ENCODE results near the gene WNT7A.
A peak's percentile ranks its signal among the peaks of the same experiment; 100 is the strongest.

WNT7A gene

DNA sequence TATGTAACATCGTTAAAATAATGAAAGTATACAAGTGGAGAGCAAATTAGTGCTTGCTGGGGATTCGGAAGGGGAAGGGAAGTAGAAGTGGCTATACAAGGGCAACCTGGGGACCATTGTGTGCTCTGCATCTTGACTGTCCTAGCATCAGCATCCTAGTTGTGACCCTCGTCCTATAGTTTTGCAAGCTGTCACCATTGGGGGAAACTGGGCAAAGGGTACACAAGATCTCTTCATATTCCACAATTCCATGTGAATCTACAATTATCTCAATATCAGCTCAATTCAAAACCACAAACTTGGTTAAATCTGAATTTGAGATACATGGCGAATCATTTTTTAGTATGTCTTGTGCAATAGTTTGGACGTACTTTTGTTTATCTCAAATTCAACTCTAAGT is 30.9 kb downstream of the WNT7A start:
- no peak for FAIRE-seq
- no peak for DNase-seq (ENCODE audit: insufficient read length, low spot score)

DNA sequence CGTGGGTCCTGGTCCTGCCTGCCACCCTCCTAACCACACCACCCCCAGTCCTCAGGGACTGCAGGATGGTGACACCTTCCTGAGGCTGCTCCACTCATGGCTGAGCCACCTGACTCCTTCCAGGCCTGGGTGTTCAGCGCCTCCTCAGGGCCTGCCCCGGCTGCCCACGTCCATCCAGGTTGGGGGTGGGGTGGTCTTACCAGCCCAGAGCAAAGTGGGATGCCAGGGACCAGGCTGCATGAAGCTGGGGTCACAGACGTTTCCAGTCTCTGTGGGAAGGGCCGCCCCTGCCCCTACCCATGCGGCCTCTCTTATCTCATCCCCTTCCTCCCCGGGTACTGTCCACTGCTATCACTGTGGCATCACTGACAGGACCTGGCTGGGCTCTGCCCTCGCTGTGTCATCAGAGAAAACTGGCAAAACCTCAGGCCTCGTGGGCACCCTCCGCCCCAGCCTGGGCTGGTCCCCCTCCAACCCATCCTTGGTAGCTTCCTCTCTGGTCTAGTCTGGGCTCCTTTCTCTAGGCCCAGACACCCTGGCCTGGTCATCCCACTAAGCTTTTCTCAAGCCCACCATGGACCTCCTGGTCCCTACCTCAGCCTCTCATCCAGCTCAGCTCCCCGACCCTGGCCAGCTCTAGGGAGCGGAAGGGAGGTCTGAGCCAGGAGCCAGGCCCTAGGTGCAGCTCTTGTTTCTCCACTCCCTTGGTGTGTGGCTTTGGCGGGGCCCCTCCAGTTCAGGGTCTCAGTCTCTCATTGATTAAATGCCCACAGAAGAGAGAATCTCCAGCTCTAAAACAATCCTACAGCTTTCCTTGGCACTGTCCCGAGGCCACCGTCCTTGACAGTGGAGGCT is 32.9 kb downstream of the WNT7A start:
- DNase-seq (ENCODE audit: insufficient read length, low spot score): no peak
- FAIRE-seq: no peak

DNA sequence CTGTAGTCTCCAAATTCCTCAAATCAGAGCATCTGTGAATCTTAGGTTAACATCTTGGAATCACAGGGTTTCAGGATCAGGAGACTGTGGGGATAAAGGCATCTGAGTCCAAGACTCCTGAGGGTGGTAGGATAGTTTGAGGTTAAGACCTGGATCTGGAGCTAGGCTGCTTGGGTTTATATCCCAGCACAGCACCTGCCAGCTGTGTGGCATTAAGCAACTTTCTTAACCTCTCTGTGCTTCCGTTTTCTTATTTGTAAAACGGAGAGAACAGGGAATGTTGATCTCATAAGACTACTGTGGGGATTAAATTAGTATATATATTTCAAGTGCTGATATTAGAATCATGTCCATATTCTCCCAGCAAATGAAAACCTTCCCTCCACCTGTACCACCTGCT is 33.6 kb downstream of the WNT7A start:
- FAIRE-seq (no peak), DNase-seq (ENCODE audit: insufficient read length, low spot score) (no peak)

DNA sequence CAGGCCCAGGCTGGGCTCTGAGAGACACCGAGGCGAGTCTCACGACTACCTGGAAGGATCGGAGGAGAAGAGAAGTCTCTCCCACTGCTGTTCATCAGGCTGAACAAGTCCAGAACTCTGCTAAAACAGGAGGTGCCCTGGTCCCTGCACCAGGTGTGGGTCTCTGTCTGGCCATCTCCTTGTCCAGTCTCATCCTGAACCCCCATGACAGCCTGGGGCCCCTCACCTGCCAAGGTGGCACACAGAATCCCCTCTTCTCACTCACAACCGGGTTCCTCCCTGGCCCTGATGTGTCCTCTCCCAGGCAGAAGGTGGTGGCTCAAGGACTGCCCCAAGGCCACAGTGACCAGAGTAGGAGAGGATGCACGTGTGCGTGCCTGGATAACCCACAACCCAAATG is 34.1 kb downstream of the WNT7A start:
- no peak for FAIRE-seq
- DNase-seq (ENCODE audit: insufficient read length, low spot score): no peak

DNA sequence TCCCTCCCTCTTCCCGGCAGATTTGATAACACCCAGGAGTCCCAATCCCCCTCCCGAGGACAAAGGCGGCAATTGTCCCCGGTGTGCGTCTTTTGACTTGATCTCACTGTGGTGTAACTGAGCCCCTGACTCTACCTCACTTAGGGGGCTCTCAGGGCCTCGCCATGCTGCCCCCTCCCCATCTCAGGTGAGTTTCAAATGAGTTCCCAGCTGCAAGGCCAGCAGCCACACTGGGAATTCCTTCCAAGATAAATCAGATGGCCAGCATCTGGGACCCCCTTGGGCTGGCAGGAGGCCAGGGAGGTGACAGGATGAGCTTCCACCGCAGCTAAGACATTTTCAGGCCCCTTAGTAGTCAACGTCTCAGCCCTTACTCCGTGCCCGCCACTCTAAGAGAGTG is 35.0 kb downstream of the WNT7A start:
- no peak for FAIRE-seq
- no peak for DNase-seq (ENCODE audit: insufficient read length, low spot score)

DNA sequence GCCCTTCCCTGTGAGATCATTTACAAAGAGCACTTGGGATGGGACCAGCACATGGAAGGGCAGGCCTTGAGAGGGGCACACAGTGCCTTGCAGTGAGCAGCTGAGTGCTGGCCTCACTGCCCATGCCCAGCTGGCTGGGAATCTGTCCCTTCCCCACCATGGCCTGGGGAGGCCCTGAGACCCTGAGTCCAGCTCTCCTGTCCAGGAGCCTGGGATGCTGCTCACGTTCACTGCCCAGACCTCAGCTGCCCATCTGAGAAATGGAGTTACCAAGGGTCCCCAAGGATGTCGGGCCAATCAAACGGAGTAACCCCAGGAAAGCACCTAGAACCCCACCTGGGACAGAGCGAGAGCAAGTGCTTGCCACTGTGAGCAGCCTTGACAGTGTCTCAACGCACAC is 35.6 kb downstream of the WNT7A start:
- FAIRE-seq (no peak), DNase-seq (ENCODE audit: insufficient read length, low spot score) (no peak)

DNA sequence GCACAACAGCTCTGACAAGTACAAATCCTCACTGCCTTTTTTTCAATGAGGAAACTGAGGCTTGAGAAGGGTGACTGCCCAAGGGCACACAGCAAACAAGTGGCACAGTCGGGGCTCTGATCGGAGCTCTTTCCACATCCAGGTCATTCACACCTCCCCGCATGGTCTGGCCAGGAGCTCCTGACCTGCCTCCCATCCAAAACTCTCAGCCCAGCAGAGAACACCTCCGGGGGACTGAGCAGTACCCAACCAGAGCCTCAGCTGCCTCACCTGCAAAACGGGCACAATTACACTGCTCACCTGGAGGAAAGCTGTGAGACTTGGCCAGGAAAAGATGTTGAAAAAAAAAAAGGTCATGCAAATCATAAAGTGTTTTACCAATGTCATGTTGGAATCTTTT is 36.5 kb downstream of the WNT7A start:
- FAIRE-seq (no peak), DNase-seq (ENCODE audit: insufficient read length, low spot score) (no peak)

DNA sequence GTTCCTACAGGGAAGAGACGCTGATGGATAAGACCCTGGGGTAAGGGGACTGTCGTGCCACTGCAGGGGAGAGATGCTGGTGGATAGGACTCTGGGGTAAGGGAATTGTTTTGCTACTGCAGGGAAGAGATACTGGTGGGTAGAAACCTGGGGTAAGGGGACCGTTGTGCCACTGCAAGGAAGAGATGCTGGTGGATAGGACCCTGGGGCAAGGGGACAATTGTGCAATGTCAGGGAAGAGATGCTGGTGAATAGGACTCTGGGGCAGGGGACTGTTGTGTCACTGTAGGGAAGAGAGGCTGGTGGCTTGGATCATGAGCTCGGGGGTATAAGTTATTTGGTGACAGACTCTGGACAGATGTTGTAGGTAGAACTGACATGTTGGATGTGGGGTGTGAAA is 37.6 kb downstream of the WNT7A start:
- FAIRE-seq: no peak
- no peak for DNase-seq (ENCODE audit: insufficient read length, low spot score)

DNA sequence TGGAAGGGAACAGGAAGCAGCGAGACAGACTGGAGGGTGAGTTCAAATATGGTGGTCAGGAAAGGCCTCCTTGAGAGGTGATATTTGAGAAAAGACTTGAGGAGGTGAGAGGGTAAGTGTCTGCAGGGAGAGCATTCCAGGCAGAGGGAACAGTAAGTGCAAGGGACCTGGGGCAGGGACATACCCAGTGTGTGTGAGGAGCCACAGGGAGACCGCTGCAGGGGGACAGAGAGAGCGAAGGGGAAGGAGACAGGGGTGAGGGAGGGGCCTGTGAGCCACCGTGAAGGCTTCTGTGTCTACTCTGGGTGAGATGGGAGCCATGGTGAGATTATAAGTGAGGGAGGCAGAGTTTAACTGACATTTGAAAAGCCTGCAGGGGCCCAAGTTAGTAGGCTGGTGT is 38.0 kb downstream of the WNT7A start:
- FAIRE-seq: no peak

DNA sequence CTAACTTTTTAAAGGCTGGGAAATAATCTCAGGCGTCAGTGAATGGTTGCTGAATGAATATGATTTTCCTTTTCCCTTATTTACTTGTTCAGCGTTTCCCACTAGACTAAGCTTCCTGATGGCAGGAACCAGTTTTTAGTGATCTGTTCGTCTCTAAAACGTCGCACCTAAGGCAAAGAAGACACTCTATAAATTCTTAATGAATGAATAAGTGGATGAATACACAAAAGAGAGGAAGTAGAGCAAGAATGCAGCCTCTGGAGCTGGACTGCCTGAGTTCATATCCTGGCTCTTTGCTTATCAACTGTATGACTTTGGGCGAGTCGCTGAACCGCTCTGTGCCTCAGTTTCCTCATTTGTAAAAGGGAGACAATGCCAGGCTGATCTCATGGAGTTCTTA is 38.7 kb downstream of the WNT7A start:
- FAIRE-seq (no peak), DNase-seq (ENCODE audit: insufficient read length, low spot score) (no peak)

More for the DNA sequence above, 38.0 kb downstream of the WNT7A start:
- DNase-seq (ENCODE audit: insufficient read length, low spot score): no peak

DNA sequence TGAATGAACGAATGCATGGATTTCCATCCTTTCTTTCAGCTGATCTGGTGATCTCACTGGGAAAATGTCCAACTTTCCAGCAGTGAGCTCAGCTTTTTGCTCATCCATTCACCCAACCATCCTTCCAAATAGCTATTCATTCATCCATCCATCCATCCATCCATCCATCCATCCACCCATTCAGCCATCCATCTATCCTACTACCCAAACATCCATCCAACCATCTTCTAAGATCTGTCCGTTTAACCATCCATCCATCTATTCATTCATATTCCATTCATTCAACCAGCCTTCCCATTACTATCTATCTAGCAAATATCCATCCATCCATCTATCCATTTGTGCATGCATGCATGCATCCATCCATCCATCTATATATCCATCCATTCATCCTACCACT is 39.4 kb downstream of the WNT7A start:
- no peak for DNase-seq (ENCODE audit: insufficient read length, low spot score)
- peak; percentile 66 for FAIRE-seq

DNA sequence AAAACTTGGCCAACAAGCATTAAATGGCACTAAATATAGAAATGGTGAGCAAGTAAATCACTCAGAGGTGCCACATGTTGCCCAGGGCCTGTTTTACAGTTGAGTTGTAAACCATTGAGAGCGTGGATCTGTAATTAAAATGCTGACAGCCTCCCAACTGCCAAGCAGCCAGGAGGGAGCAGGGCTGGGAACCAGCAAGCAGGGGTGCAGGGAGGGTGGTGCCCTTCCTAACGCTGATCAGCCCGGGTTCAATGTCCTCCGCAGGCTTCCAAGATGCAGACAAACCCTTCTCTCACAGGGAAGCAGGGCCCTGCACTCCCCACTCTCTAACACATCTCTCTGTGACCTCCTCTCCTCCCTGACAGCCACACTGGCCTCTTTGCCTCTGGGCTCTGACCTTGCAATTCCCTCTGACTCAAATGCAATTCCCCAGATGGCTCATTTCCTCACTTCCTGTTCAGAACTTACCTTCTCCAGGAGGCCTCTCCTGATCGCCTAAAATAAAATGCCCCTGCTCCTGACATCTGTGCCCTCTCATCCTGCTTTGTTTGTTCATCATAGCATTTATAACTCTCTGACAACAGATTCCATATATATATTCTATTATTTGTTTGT is 40.0 kb downstream of the WNT7A start:
- FAIRE-seq (no peak), DNase-seq (ENCODE audit: insufficient read length, low spot score) (no peak)

DNA sequence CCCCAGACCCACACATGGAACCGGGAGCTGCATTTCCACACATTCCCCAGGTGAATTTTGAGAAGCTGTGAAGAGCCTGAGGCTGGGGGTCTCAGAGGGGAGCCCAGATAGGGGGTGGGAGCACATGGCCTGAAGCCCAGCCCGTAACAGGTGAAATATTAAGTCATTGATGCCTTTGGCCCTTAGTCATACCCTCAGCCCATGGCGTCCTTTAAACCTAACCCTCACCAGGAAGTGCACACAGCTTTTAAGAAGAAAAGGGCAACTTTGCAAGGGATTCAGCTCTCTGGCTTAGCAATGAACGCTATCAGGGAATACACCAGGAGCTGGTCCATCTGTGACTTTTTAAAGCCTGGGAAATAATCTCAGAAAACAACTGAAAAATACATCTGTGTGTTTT is 40.6 kb downstream of the WNT7A start:
- DNase-seq (ENCODE audit: insufficient read length, low spot score) (no peak), FAIRE-seq (no peak)

DNA sequence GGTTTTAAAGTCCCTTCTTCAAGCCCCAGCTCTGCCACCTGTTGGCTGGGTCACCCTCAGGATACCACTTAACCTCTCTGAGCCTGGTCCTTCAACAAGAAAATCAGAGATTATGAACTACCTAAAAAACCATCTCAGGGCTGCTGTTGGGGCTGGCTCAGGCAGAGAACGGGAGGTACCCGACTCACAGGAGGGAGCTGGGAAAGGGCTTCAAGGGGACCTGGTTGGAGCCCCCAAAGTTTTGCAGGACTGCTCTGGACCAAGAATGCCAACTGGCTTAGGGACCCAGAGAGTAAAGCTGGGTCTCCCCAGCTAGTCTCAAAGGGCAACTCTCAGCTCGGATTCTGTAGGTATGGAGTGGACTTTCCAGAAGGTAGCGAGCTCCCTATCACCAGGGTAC is 41.5 kb downstream of the WNT7A start:
- no peak for FAIRE-seq
- no peak for DNase-seq (ENCODE audit: insufficient read length, low spot score)

DNA sequence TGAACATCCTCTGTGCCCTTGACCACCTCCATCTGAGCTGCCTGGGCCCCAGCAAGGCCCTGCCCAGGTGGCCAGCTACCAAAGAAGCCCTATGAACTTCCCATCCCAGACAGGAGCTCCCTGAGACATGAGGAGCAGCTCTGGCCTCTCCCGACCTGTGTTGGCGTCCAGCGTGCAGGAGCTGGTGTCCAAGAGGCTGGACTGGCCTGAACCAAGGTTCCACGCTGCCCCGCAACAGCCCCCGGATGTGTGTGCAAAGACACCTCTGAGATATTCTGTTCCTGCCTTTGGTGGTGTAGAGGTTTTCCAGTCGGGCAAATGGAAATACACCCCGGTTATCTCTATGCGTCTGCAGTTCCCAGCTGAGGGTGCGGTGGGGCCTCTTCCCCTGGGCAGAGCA is 42.1 kb downstream of the WNT7A start:
- FAIRE-seq: no peak
- no peak for DNase-seq (ENCODE audit: insufficient read length, low spot score)

DNA sequence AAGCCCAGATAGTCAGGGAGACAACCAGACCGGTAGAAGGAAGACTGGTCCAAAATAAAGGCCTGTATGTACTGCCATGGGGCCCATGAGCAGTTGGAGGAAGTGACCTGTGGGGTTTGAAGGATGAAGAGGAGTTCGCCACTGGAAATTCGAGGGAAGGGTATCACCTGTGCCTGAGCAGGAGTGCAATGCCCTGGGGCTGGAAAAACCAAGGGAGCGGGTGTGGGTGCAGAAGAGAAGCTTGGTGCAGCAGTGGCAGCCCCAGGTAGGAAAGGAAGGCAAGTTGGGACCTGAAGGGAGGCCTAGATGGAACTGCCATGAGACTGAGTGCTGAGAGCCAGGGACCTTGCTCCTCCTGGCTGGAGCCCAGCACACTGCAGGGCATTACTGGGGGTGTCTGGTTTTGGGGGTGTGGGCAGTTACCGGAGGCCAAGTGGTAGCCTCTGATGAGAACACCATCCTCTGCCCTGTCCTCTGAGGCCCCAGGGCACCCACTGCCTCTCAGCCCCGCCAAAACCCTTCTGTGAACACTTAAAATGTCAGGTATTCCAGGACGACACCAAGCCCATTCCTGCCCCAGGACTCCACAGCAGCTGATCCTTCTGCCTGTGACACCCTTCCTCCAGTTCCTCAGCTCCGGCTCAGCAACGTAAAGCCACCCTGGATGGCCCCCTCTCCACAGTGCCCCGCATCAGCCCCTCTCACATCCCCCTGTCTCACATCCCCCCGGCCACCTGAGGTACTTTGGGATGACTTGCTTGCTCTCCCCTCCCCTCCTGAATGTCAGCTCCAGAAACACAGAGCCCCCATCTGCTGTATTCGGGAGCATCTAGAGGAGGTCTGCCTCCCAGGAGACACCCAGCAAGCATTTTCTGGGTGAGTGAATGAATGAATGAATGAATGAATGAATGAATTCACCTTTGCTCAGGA is 42.9 kb downstream of the WNT7A start:
- FAIRE-seq: no peak
- DNase-seq (ENCODE audit: insufficient read length, low spot score): no peak

DNA sequence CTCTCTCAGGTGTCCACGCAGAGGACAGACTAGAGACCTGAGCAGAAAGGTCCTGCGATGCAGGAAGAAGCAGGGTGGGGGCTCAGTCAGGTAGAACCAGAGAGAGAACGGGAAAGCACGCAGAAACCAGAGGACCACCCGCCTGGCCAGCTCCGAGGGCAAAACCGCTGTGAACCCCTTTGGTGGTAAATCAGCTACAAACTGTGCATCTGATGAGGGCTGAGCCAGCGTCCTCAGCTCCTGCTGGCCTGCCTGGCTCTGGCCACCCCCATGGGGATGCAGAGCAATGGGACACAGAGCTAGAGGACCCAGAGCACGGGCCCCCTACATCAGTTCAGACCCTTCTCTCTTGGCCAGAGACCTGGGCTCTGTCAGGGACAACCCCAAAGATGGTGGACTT is 44.6 kb downstream of the WNT7A start:
- FAIRE-seq (no peak), DNase-seq (ENCODE audit: insufficient read length, low spot score) (no peak)

DNA sequence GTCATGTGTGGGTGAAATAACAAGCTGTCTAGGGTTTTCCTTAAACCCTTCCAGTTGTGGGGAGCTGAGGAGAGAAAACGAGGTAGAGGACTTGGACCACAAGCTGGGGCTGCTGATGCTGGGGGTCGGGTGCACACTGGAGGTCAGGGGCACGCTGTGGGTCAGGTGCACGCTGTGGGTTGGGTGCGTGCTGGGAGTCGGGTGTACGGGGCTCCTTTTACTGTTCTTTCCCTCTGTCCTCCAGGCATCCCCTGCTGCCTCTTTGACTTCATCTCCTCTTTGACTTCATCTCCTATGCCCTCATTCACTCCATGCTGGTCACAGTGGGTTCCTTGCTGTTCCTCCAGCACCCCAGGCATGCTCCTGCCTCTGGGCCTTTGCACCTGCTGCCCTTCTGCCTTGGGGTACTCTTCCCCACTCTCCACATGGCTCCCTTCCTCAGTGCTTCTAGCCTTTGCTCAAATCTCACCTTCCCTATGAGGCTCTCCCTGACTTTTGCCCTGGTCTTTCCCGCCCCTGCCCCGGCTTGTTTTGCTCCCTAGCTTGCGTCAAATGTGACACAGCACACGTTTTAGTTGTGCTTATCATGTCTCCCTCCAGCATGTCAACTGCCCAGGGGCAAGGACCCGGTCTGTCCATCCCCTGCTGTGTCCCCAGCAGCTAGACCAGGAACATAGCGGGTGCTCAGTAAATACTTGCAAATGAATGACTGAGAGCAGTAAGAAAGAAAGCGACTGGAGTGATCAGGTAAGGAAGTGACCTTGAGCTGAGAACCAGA is 45.4 kb downstream of the WNT7A start:
- FAIRE-seq (no peak), DNase-seq (ENCODE audit: insufficient read length, low spot score) (no peak)

DNA sequence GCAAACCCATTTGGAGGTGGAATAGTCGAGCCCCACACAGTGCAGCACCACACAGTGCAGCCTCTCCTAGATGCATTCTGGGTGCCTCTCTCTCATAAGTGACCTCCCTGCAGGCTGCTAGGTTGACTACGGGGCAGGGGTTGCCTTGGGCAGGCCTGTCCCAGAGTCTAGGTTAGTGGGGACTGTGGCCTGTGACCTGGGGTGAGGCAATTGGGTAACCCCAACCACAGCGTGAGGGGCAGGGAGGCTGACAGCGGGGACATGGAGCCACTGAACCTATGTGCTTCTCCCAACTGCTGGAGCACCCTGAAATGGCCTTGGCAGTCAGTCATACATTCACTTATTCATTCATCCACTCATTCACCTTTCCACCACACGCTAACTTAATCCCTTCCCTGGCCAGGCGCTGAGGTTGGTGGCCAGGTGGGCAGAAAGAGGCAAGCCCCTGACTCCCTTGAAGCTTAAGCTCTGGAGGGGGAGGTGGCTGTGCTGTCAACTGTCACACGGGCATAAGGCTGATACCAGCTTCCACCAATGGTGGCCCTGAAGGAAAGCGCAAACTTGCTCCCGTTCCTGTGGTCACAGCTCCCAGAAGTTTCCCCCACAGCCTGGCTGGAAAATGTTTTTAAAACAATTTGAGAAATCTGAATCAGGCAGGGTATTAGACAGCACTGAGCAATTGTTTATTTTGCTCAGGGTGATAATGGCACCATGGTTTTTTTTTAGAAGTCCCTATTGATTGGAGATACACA is 46.2 kb downstream of the WNT7A start:
- DNase-seq (ENCODE audit: insufficient read length, low spot score): no peak
- no peak for FAIRE-seq

DNA sequence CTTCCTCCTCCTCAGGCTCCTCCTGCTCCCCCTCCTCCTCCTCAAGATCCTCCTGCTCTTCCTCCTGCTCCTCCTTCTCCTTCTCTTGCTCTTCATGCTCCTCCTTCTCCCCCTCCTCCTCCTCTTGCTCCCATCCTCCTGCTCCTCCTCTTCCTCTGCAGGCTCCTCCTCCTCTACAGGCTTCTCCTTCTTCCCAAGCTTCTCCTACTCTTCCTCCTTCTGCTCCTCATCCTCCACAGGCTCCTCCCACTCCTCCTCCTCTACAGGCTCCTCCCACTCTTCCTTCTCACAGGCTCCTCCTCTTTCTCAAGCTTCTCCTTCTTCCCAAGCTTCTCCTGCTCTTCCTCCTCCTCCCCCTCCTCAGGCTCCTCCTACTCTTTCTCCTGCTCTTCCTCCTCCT is 47.7 kb downstream of the WNT7A start:
- FAIRE-seq: no peak
- no peak for DNase-seq (ENCODE audit: insufficient read length, low spot score)

Data from HTR-8/SVneo (cell line).